Measurements from ENCODE around the gene FAM118B.

DNA sequence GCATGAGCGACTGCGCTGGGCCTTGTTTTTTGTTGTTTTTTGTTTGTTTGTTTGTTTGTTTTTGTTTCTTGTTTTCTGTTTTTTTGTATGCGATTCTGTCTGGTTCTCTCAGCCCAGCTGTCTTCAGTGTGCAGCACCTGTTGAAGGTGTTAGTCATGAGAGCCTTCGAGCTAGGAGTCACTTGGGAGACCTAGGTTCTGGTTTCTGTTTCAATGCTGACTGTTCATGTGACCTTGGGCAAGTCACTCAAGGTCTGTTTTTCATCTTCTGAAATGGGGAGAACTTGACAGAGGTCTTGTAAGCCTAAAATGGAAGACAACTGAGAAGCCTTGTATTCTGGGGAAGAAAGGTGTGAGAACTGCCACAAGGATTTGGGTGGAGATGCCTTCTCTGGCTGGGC is 94.1 kb downstream of the FAM118B start:
- TF ChIP-seq OSR1 (CRISPR knock-in tag; IDR thresholded peaks at IDR 0.05), result no peak
- TF ChIP-seq BACH2 (CRISPR knock-in tag; IDR thresholded peaks at IDR 0.05; ENCODE audit: borderline replicate concordance), result no peak
- no peak for TF ChIP-seq TOX (CRISPR knock-in tag; IDR thresholded peaks at IDR 0.05; ENCODE audit: borderline replicate concordance)
- no peak for TF ChIP-seq ARNTL (CRISPR knock-in tag; IDR thresholded peaks at IDR 0.05; ENCODE audit: borderline replicate concordance, low read depth)
- no peak for TF ChIP-seq CSDC2 (CRISPR knock-in tag; IDR thresholded peaks at IDR 0.05)
- TF ChIP-seq RARB (CRISPR knock-in tag; IDR thresholded peaks at IDR 0.05), result no peak
- no peak for TF ChIP-seq ZC3H10 (CRISPR knock-in tag; IDR thresholded peaks at IDR 0.05)
- TF ChIP-seq ZNF565 (CRISPR knock-in tag; conservative IDR thresholded peaks at IDR 0.05; ENCODE audit: low read depth), result no peak
- no peak for TF ChIP-seq PATZ1 (CRISPR knock-in tag; IDR thresholded peaks at IDR 0.05; ENCODE audit: borderline replicate concordance)
- no peak for TF ChIP-seq CSRNP3 (CRISPR knock-in tag; IDR thresholded peaks at IDR 0.05)
- no peak for TF ChIP-seq TCF4 (CRISPR knock-in tag; IDR thresholded peaks at IDR 0.05; ENCODE audit: borderline replicate concordance)
- TF ChIP-seq TSHZ2 (CRISPR knock-in tag; IDR thresholded peaks at IDR 0.05), result no peak
- TF ChIP-seq ISL1 (CRISPR knock-in tag; IDR thresholded peaks at IDR 0.05), result no peak
